CD4-positive, alpha-beta T cell (primary cell): ENCODE data around the gene ROR1. TPM values are rescaled to one million over a fixed set of nuclear protein-coding genes. Genes with fewer than 3 reads are reported as not detected.

ENCODE experiments used
- ATAC-seq: fragments of 200-7000 bp; cut with Tn5 transposase; one replicate; pipeline ENCODE4 v1.10.0; 2022; ENCODE audit warnings: mild to moderate bottlenecking; ENCODE audit not compliant: poor library complexity
- CTCF ChIA-PET: fragments of 350-600 bp; sonication (Branson Sonifier 250); formaldehyde crosslinking; loops from one replicate; lab custom pipeline; 2021; ENCODE audit warnings: antibody characterized with exemption, inconsistent platforms; lab: Charles Lee
- POLR2A ChIA-PET: fragments of 350-600 bp; sonication (Branson Sonifier 250); formaldehyde crosslinking; loops from one replicate; lab custom pipeline; 2021; ENCODE audit warnings: antibody characterized with exemption, inconsistent platforms; lab: Charles Lee
- DNase-seq, 14 experiments: peaks; one replicate each; pipeline ENCODE4 v3.0.0-alpha.2; 2013 to 2020; ENCODE audit warnings: mixed read lengths in 2 of 14
- H3K27ac ChIP-seq, 2 donors: one replicate each; pipeline versions ENCODE4 v1.5.1 to v1.7.0; 2013; ENCODE audit warnings: low read length in 2 of 2, low read depth in 1 of 2, mild to moderate bottlenecking in 1 of 2
- H3K27me3 ChIP-seq, 2 experiments: 1 replicate in 1 of 2; 2 replicates in 1 of 2; pipeline versions ENCODE4 v1.6.1 to v1.7.0; 2013; ENCODE audit warnings: low read length in 2 of 2, control low read depth in 1 of 2, mild to moderate bottlenecking in 1 of 2, moderate library complexity in 1 of 2; ENCODE audit not compliant: insufficient read depth in 2 of 2, control insufficient read depth in 1 of 2
- H3K36me3 ChIP-seq: one replicate; pipeline ENCODE4 v1.6.1; 2013; ENCODE audit warnings: low read length, control low read depth; ENCODE audit not compliant: insufficient read depth
- H3K4me1 ChIP-seq: one replicate; pipeline ENCODE4 v1.6.1; 2013; ENCODE audit warnings: low read length, control low read depth; ENCODE audit not compliant: insufficient read depth
- H3K4me3 ChIP-seq: one replicate; pipeline ENCODE4 v1.5.1; 2013; ENCODE audit warnings: mild to moderate bottlenecking, low read length, moderate library complexity
- H3K9me3 ChIP-seq, 2 experiments: 1 replicate in 1 of 2; 2 replicates in 1 of 2; pipeline versions ENCODE4 v1.6.1 to v1.7.0; 2013; ENCODE audit warnings: low read length in 2 of 2, mild to moderate bottlenecking in 2 of 2, control low read depth in 1 of 2, moderate library complexity in 1 of 2; ENCODE audit not compliant: control insufficient read depth in 1 of 2, insufficient read depth in 1 of 2
- H3K27ac Mint-ChIP-seq: one replicate; pipeline ENCODE4 v1.8.0; 2020; ENCODE audit warnings: mixed read lengths
- H3K27me3 Mint-ChIP-seq: one replicate; pipeline ENCODE4 v1.8.0; 2021; ENCODE audit warnings: mixed read lengths
- H3K36me3 Mint-ChIP-seq: one replicate; pipeline ENCODE4 v1.8.0; 2021; ENCODE audit warnings: low read depth, mixed read lengths
- H3K4me1 Mint-ChIP-seq: one replicate; pipeline ENCODE4 v1.8.0; 2021; ENCODE audit warnings: low read depth, mixed read lengths
- H3K4me3 Mint-ChIP-seq: one replicate; pipeline ENCODE4 v1.8.0; 2020; ENCODE audit warnings: mild to moderate bottlenecking, mixed read lengths
- H3K9me3 Mint-ChIP-seq: one replicate; pipeline ENCODE4 v1.8.0; 2020; ENCODE audit warnings: mixed read lengths
- intact Hi-C, 2 experiments: fragments of 100-400 bp; cut with DNase I in 1 of 2; cut with micrococcal nuclease in 1 of 2; formaldehyde crosslinking; loops; one replicate each; pipeline versions ENCODE4 v1.15.1 to v1.9.0; 2023 to 2025; cut with DNase I, micrococcal nuclease
- total RNA-seq, 174 experiments: library from RNA in 2 of 174; stranded (reverse) in 2 of 174; gene quantifications; one replicate each; pipeline ENCODE4 v1.2.3 and lab custom pipeline; 2021 to 2026
- TF ChIP-seq, protein P1 (sequence below): fragments of 200-600 bp; IDR thresholded peaks from one replicate; pipeline ENCODE4 v1.8.0; 2022; ENCODE audit warnings: antibody characterized with exemption, mild to moderate bottlenecking

The ROR1 gene
- total RNA-seq, 2 experiments from 2014 or later: not detected

DNA sequence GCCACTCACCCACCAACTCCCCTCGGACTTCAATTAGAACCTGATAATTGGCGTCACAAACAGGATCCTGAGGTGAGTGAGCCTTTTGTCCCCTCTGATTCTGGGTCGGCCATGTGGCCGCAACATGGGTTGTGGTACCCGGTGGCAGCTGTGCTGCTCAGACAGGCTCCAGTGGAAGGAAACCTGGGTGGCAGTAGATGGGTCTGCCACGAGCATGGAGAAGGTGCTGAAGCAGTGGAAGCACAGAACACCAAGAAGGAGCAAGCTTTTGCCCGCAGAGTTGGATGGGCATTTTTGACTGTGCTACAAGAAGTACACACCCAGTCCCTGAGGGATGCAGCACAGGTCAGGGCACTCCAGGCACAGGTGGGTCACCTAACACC, 413.1 kb downstream of the ROR1 start:
- no peaks in the 10 kb centered on the region for H3K9me3 ChIP-seq
- no peaks in the 10 kb centered on the region for H3K27me3 ChIP-seq
- DNase-seq (no peak), ATAC-seq (no peak)
- Mint-ChIP-seq H3K27me3 (peaks cover 5% of the 10 kb centered on the region), H3K9me3 (no peaks in the 10 kb centered on the region), H3K4me1 (peaks cover 8% of the 10 kb centered on the region), H3K4me3 (no peak overlapping the region), H3K36me3 (no peaks in the 10 kb centered on the region), H3K27ac (no peak overlapping the region)
- intact Hi-C loops: no loop called here
- H3K36me3 ChIP-seq: no peaks in the 10 kb centered on the region
- H3K27ac ChIP-seq: no peak overlapping the region
- no peak overlapping the region for H3K4me3 ChIP-seq
- ChIA-PET POLR2A (no interaction called here), CTCF (no interaction called here)
- TF ChIP-seq, protein P1, sequence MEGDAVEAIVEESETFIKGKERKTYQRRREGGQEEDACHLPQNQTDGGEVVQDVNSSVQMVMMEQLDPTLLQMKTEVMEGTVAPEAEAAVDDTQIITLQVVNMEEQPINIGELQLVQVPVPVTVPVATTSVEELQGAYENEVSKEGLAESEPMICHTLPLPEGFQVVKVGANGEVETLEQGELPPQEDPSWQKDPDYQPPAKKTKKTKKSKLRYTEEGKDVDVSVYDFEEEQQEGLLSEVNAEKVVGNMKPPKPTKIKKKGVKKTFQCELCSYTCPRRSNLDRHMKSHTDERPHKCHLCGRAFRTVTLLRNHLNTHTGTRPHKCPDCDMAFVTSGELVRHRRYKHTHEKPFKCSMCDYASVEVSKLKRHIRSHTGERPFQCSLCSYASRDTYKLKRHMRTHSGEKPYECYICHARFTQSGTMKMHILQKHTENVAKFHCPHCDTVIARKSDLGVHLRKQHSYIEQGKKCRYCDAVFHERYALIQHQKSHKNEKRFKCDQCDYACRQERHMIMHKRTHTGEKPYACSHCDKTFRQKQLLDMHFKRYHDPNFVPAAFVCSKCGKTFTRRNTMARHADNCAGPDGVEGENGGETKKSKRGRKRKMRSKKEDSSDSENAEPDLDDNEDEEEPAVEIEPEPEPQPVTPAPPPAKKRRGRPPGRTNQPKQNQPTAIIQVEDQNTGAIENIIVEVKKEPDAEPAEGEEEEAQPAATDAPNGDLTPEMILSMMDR: no peak
- peaks cover 4% of the 10 kb centered on the region for H3K4me1 ChIP-seq

DNA sequence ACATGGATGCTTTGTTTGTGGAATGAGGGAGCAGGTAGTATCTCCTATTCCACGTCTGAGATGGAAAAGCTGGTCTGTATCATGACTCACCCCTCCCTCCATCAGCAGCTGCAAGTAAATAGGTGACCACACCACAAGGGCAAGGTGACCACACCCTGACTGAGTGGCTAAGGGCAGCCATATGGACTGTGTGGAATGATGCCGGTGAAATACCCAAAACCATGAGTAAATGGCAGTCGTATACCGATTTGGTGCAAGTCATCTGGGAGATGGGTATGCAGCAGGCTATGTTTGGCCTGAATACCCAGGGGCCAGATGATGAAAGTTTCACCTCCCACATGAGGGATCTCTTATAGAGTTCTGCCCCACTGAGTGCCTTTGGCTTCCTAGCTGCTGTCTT, 413.8 kb downstream of the ROR1 start:
- Histone ChIP-seq H3K9me3 (no peaks in the 10 kb centered on the region), H3K4me3 (no peak overlapping the region), H3K4me1 (peaks cover 4% of the 10 kb centered on the region), H3K36me3 (no peaks in the 10 kb centered on the region), H3K27me3 (no peaks in the 10 kb centered on the region), H3K27ac (no peak overlapping the region)
- DNase-seq (no peak), ATAC-seq (no peak)
- no peaks in the 10 kb centered on the region for H3K9me3 Mint-ChIP-seq
- H3K27me3 Mint-ChIP-seq: no peaks in the 10 kb centered on the region
- TF ChIP-seq, protein P1: no peak
- intact Hi-C loops: no loop called here
- H3K27ac Mint-ChIP-seq: no peak overlapping the region
- peaks cover 8% of the 10 kb centered on the region for H3K4me1 Mint-ChIP-seq
- no peaks in the 10 kb centered on the region for H3K36me3 Mint-ChIP-seq
- ChIA-PET POLR2A (no interaction called here), CTCF (no interaction called here)
- no peak overlapping the region for H3K4me3 Mint-ChIP-seq

DNA sequence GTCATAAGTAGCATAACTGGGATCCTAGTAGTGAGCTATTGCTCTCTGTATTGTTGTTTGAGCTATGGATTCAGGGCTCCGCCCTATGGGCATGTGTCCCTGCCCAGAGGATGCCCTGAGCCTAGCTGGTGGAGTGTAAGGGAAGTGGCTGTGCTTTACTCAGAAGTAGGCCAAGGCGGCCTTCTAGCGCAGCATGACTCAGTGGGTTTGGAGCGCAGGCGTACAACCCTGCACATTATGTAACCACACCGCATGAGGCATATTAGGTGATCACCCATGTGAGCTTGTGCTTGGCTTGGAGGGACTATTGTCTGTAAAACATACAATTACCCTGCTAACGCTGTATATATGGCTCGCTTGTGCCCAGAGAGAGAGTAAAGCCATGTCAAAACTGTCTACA, 418.5 kb downstream of the ROR1 start:
- intact Hi-C loops: no loop called here
- CTCF ChIA-PET: no interaction called here
- Mint-ChIP-seq H3K4me3 (no peak overlapping the region), H3K4me1 (no peaks in the 10 kb centered on the region), H3K9me3 (no peaks in the 10 kb centered on the region), H3K36me3 (no peaks in the 10 kb centered on the region), H3K27me3 (no peaks in the 10 kb centered on the region), H3K27ac (no peak overlapping the region)
- Histone ChIP-seq H3K9me3 (no peaks in the 10 kb centered on the region), H3K27me3 (no peaks in the 10 kb centered on the region), H3K4me3 (no peak overlapping the region), H3K4me1 (no peaks in the 10 kb centered on the region), H3K36me3 (no peaks in the 10 kb centered on the region), H3K27ac (no peak overlapping the region)
- DNase-seq: no peak
- TF ChIP-seq, protein P1: no peak
- no peak for ATAC-seq
- POLR2A ChIA-PET: no interaction called here
